OCI-LY3 (cell line): Measurements from ENCODE around the gene MOSPD3.

Experiments
- H2AFZ ChIP-seq: fragments of 200-600, 300-600 bp; shearing (Covaris generic); 2 replicates; pipeline ENCODE4 v1.6.0; 2014; ENCODE audit warnings: antibody characterized with exemption, low read depth, low read length
- H3K27ac ChIP-seq: fragments of 200-600, 300-600 bp; sonication (generic); 2 replicates; pipeline ENCODE4 v1.5.1; 2014; ENCODE audit warnings: mild to moderate bottlenecking, low read length, moderate library complexity, mixed read lengths
- H3K27me3 ChIP-seq: fragments of 200-600, 300-600 bp; sonication (generic); 2 replicates; pipeline ENCODE4 v1.6.1; 2014; ENCODE audit warnings: low read depth, low read length, mixed read lengths
- H3K36me3 ChIP-seq: fragments of 200-600, 300-600 bp; sonication (generic); replicated peaks from 2 replicates; pipeline ENCODE3; 2014; ENCODE audit warnings: low read depth, low read length, mixed read lengths
- H3K4me1 ChIP-seq: fragments of 300-600, 200-600 bp; sonication (generic); 2 replicates; pipeline ENCODE4 v1.6.1; 2014; ENCODE audit warnings: low read length, mixed read lengths
- H3K4me2 ChIP-seq: fragments of 200-600, 300-600 bp; sonication (generic); 2 replicates; pipeline ENCODE4 v1.6.1; 2014; ENCODE audit warnings: low read length, mixed read lengths
- H3K4me3 ChIP-seq: fragments of 300-600, 200-600 bp; sonication (generic); 2 replicates; pipeline ENCODE4 v1.5.1; 2014; ENCODE audit warnings: antibody characterized with exemption, mild to moderate bottlenecking, low read length, moderate library complexity
- H3K79me2 ChIP-seq: fragments of 300-600, 200-600 bp; shearing (Covaris generic); 2 replicates; pipeline ENCODE4 v1.6.1; 2014; ENCODE audit warnings: mild to moderate bottlenecking, low read length, mixed read lengths
- H3K9ac ChIP-seq: fragments of 300-600, 200-600 bp; shearing (Covaris generic); 2 replicates; pipeline ENCODE4 v1.6.0; 2014; ENCODE audit warnings: mild to moderate bottlenecking, low read length, moderate library complexity
- H3K9me3 ChIP-seq: fragments of 200-600, 300-600 bp; shearing (Covaris generic); 2 replicates; pipeline ENCODE4 v1.6.1; 2014; ENCODE audit warnings: low read length, mixed read lengths; ENCODE audit not compliant: insufficient read depth
- H4K20me1 ChIP-seq: fragments of 200-600, 300-600 bp; sonication (generic); 2 replicates; pipeline ENCODE4 v1.6.1; 2016; ENCODE audit warnings: low read length, mixed read lengths; ENCODE audit not compliant: insufficient read depth
- CTCF ChIP-seq: fragments of 200-600, 300-600 bp; sonication (generic); IDR thresholded peaks from 2 replicates; pipeline ENCODE4 v1.5.1; 2014; ENCODE audit warnings: antibody characterized with exemption, low read length, low read depth
- EZH2phosphoT487 ChIP-seq: fragments of 200-600 bp; shearing (Covaris generic); IDR thresholded peaks from 2 replicates; pipeline ENCODE4 v1.6.1; 2018; ENCODE audit warnings: antibody characterized with exemption, mixed run types, low read depth

The MOSPD3 gene

GRCh38 chr7:100602889-100603725 is 9.2 kb upstream of the MOSPD3 start:
- Histone ChIP-seq H3K4me2 (peak overlapping the region; percentile 84), H3K9ac (peak overlapping the region; percentile 55; the same call in 1 of the 2 replicates), H3K9me3 (no peaks in the 10 kb centered on the region), H3K4me3 (peak overlapping the region; percentile 86), H3K79me2 (no peaks in the 10 kb centered on the region), H2AFZ (no peak overlapping the region), H4K20me1 (no peaks in the 10 kb centered on the region), H3K4me1 (peaks cover 7% of the 10 kb centered on the region; the same call in 1 of the 2 replicates), H3K27me3 (no peaks in the 10 kb centered on the region), H3K36me3 (no peaks in the 10 kb centered on the region), H3K27ac (no peak overlapping the region)
- no peak for TF ChIP-seq CTCF
- no peak for TF ChIP-seq EZH2phosphoT487

- Histone ChIP-seq H3K27me3 (no peaks in the 10 kb centered on the region), H3K36me3 (no peaks in the 10 kb centered on the region), H3K79me2 (no peaks in the 10 kb centered on the region), H3K9ac (peak overlapping the region; percentile 55), H3K4me1 (peaks cover 7% of the 10 kb centered on the region; the same call in 1 of the 2 replicates), H2AFZ (peak overlapping the region; percentile 78), H3K27ac (no peak overlapping the region), H3K4me2 (peak overlapping the region; percentile 84), H3K4me3 (peak overlapping the region; percentile 86), H3K9me3 (no peaks in the 10 kb centered on the region), H4K20me1 (no peaks in the 10 kb centered on the region)
- TF ChIP-seq CTCF (no peak), EZH2phosphoT487 (no peak)
Measured at GRCh38 chr7:100603726-100604027, 8.7 kb upstream of the MOSPD3 start.

DNA sequence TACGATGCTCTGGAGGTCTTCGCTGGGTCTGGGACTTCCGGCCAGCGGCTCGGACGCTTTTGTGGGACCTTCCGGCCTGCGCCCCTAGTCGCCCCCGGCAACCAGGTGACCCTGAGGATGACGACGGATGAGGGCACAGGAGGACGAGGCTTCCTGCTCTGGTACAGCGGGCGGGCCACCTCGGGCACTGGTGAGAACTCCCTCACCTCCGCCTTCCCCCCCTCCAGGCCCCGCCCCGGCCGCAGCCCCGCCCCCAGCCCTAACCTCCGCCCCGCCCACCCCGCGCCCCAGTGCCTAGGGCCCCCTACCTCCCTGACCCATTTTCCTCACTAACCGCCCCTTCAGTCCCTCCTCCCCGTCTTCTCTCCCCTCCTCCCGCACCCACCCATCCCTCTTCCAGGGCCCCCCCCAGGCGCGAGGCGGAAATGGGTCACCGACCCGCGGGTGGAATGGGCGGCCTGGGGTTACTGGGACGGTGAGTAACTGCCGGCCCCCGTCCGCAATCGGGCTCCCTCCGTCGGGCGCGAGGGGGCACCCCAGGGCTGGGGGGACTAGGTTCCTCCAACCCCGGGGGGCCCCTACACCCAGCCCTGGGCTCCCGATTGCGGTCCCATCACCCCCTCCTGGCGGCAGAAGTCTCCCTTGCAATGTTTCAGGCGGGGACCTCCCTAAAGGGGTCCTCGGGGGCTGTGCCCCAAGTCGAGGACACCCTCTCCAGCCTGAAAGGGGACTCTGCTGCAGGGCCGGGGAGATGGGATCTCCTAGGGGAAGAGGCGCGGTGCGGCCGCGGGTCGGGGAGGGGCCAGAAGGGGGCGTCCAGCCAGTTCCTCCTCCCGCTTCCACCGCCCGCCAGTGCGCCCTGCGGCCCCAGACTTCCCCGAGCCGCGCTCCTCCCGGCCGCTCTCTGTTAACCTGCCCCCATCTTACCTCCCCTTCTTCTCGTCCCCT is 8.0 kb upstream of the MOSPD3 start:
- H4K20me1 ChIP-seq: no peaks in the 10 kb centered on the region

More for the DNA sequence above, 8.0 kb upstream of the MOSPD3 start:
- Histone ChIP-seq H3K36me3 (no peaks in the 10 kb centered on the region), H3K9me3 (no peaks in the 10 kb centered on the region), H3K79me2 (no peaks in the 10 kb centered on the region), H3K4me3 (peak overlapping the region; percentile 86), H3K27ac (peak overlapping the region; percentile 22), H3K4me2 (peak overlapping the region; percentile 85), H3K27me3 (no peaks in the 10 kb centered on the region), H3K9ac (peak overlapping the region; percentile 76), H3K4me1 (peaks cover 7% of the 10 kb centered on the region; the same call in 1 of the 2 replicates), H2AFZ (peak overlapping the region; percentile 78)
- TF ChIP-seq CTCF (peak; percentile 54), EZH2phosphoT487 (no peak)
